Stromal cell of bone marrow (primary cell): ENCODE measurements around the gene DOCK8.
"Not testable (repeated sequence)": the region's sequence is repeated elsewhere in the genome, so short reads cannot be mapped to it uniquely, and the experiment has no call there.

ENCODE experiments used
- DNase-seq: peaks from one replicate; pipeline ENCODE4 v3.0.0-alpha.2; 2012; ENCODE audit warnings: low read depth

The DOCK8 gene

GRCh38 chr9:224582-225520 lies 10.2 kb downstream of the DOCK8 start:
- no peak for DNase-seq

GRCh38 chr9:227860-228259 lies 13.2 kb downstream of the DOCK8 start:
- no peak for DNase-seq

- no peak for DNase-seq
These were observed 14.4 kb downstream of the DOCK8 start for GRCh38 chr9:228929-229695.

GRCh38 chr9:231625-232024 lies 17.0 kb downstream of the DOCK8 start:
- DNase-seq: not testable (repeated sequence)

GRCh38 chr9:233708-234107 lies 19.0 kb downstream of the DOCK8 start:
- DNase-seq: not testable (repeated sequence)

GRCh38 chr9:237141-237857 lies 22.6 kb downstream of the DOCK8 start:
- no peak for DNase-seq

- no peak for DNase-seq
These were observed 23.2 kb downstream of the DOCK8 start for GRCh38 chr9:237858-238345.

- no peak for DNase-seq
These were observed 27.9 kb downstream of the DOCK8 start for GRCh38 chr9:242461-243080.

- no peak for DNase-seq
These were observed 33.8 kb downstream of the DOCK8 start for GRCh38 chr9:248278-248961.

GRCh38 chr9:249025-249424 lies 34.4 kb downstream of the DOCK8 start:
- no peak for DNase-seq

GRCh38 chr9:250039-250438 lies 35.4 kb downstream of the DOCK8 start:
- DNase-seq: no peak

GRCh38 chr9:250625-251024 lies 36.0 kb downstream of the DOCK8 start:
- no peak for DNase-seq

- DNase-seq: no peak
These were observed 36.7 kb downstream of the DOCK8 start for GRCh38 chr9:251398-251797.

GRCh38 chr9:253539-253938 lies 38.9 kb downstream of the DOCK8 start:
- DNase-seq: no peak

GRCh38 chr9:254516-254915 lies 39.9 kb downstream of the DOCK8 start:
- no peak for DNase-seq

GRCh38 chr9:257957-258356 lies 43.3 kb downstream of the DOCK8 start:
- no peak for DNase-seq

- DNase-seq: no peak
These were observed 45.0 kb downstream of the DOCK8 start for GRCh38 chr9:259405-260404.

- no peak for DNase-seq
These were observed 49.6 kb downstream of the DOCK8 start for GRCh38 chr9:264231-264630.

- DNase-seq: no peak
These were observed 50.7 kb downstream of the DOCK8 start for GRCh38 chr9:265209-265870.
